WTC11 (cell line): Measurements from ENCODE around the gene CGB3. TPM values are rescaled to one million over a fixed set of nuclear protein-coding genes. Genes with fewer than 3 reads are reported as not detected.

Source experiments
- ATAC-seq: fragments of 200-7000 bp; cut with Tn5 transposase; 2 replicates; pipeline ENCODE4 v1.10.0; 2021; ENCODE audit warnings: mild to moderate bottlenecking, moderate library complexity
- CTCF ChIA-PET: fragments of 300-600 bp; sonication (Branson Sonifier 250); formaldehyde crosslinking; loops from one replicate; lab custom pipeline; 2021; ENCODE audit warnings: antibody characterized with exemption; lab: Charles Lee
- POLR2A ChIA-PET: fragments of 350-600 bp; sonication (Branson Sonifier 250); formaldehyde crosslinking; loops from one replicate; lab custom pipeline; 2021; ENCODE audit warnings: antibody characterized with exemption; lab: Charles Lee
- DNase-seq: peaks from one replicate; pipeline ENCODE4 v3.0.0; 2021; ENCODE audit warnings: low spot score
- H3K27ac Mint-ChIP-seq: 2 replicates; pipeline ENCODE4 v1.8.0; 2021; ENCODE audit warnings: mixed read lengths
- H3K27me3 Mint-ChIP-seq: 2 replicates; pipeline ENCODE4 v1.8.0; 2021; ENCODE audit warnings: low read depth, mild to moderate bottlenecking, moderate library complexity, mixed read lengths
- H3K36me3 Mint-ChIP-seq: 2 replicates; pipeline ENCODE4 v1.8.0; 2021; ENCODE audit warnings: mixed read lengths
- H3K4me1 Mint-ChIP-seq: 2 replicates; pipeline ENCODE4 v1.8.0; 2022; ENCODE audit warnings: mixed read lengths
- H3K4me3 Mint-ChIP-seq: 2 replicates; pipeline ENCODE4 v1.8.0; 2021; ENCODE audit warnings: mild to moderate bottlenecking, moderate library complexity, mixed read lengths
- H3K9me3 Mint-ChIP-seq: 2 replicates; pipeline ENCODE4 v1.8.0; 2021; ENCODE audit warnings: mixed read lengths
- CREB1 ChIP-seq: sonication (generic); formaldehyde crosslinking; IDR thresholded peaks from 2 replicates; pipeline ENCODE4 v1.8.0; 2023; ENCODE audit warnings: mild to moderate bottlenecking, missing genetic modification reagents
- E2F4 ChIP-seq: sonication (generic); formaldehyde crosslinking; IDR thresholded peaks from 2 replicates; pipeline ENCODE4 v1.8.1; 2022; ENCODE audit warnings: low read depth, mild to moderate bottlenecking, moderate library complexity, missing genetic modification reagents, borderline replicate concordance
- FOXP4 ChIP-seq: sonication (generic); formaldehyde crosslinking; IDR thresholded peaks from 2 replicates; pipeline ENCODE4 v1.8.0; 2022; ENCODE audit warnings: mild to moderate bottlenecking, missing genetic modification reagents
- GABPB1 ChIP-seq: sonication (generic); formaldehyde crosslinking; IDR thresholded peaks from 2 replicates; pipeline ENCODE4 v1.8.1; 2023; ENCODE audit warnings: mild to moderate bottlenecking, missing genetic modification reagents
- HMGA2 ChIP-seq: fragments of 250-450 bp; sonication (Bioruptor Pico); IDR thresholded peaks from 2 replicates; pipeline ENCODE4 v1.4.0; 2021; ENCODE audit warnings: mild to moderate bottlenecking, moderate library complexity
- HMGXB4 ChIP-seq: sonication (generic); formaldehyde crosslinking; IDR thresholded peaks from 2 replicates; pipeline ENCODE4 v1.8.1; 2023; ENCODE audit warnings: mild to moderate bottlenecking, moderate library complexity, missing genetic modification reagents
- IRF2 ChIP-seq: sonication (generic); formaldehyde crosslinking; IDR thresholded peaks from 2 replicates; pipeline ENCODE4 v1.8.0; 2022; ENCODE audit warnings: low read depth, missing genetic modification reagents, borderline replicate concordance
- MLX ChIP-seq: sonication (generic); formaldehyde crosslinking; IDR thresholded peaks from 2 replicates; pipeline ENCODE4 v1.8.1; 2023; ENCODE audit warnings: mild to moderate bottlenecking, missing genetic modification reagents, moderate library complexity
- SMAD4 ChIP-seq: sonication (generic); formaldehyde crosslinking; IDR thresholded peaks from 2 replicates; pipeline ENCODE4 v1.8.0; 2022; ENCODE audit warnings: mild to moderate bottlenecking, missing genetic modification reagents
- USF1 ChIP-seq: sonication (generic); formaldehyde crosslinking; IDR thresholded peaks from 2 replicates; pipeline ENCODE4 v1.8.0; 2022; ENCODE audit warnings: mild to moderate bottlenecking, missing genetic modification reagents
- USF2 ChIP-seq: sonication (generic); formaldehyde crosslinking; IDR thresholded peaks from 2 replicates; pipeline ENCODE4 v1.8.1; 2023; ENCODE audit warnings: mild to moderate bottlenecking, missing genetic modification reagents, moderate library complexity
- ZNF512 ChIP-seq: sonication (generic); formaldehyde crosslinking; IDR thresholded peaks from 2 replicates; pipeline ENCODE4 v1.8.1; 2022; ENCODE audit warnings: missing genetic modification reagents, borderline replicate concordance
- ZNF671 ChIP-seq: fragments of 250-450 bp; sonication (Bioruptor Pico); IDR thresholded peaks from 2 replicates; pipeline ENCODE4 v1.8.0; 2021; ENCODE audit warnings: mild to moderate bottlenecking
- total RNA-seq: library from RNA; stranded (reverse); gene quantifications from 3 replicates; pipeline ENCODE4 v1.2.3, GENCODE V29; 2021
- TF ChIP-seq, protein P1 (sequence below): sonication (generic); formaldehyde crosslinking; conservative IDR thresholded peaks from 2 replicates; pipeline ENCODE4 v1.8.1; 2023; ENCODE audit warnings: mild to moderate bottlenecking, low read depth, missing genetic modification reagents, moderate library complexity
- TF ChIP-seq, protein P2 (sequence below): sonication (generic); formaldehyde crosslinking; IDR thresholded peaks from 2 replicates; pipeline ENCODE4 v1.8.0; 2022; ENCODE audit warnings: mild to moderate bottlenecking, missing genetic modification reagents
- TF ChIP-seq, protein P3 (sequence below): fragments of 250-450 bp; sonication (Bioruptor Pico); IDR thresholded peaks from 2 replicates; pipeline ENCODE4 v1.8.0; 2021; ENCODE audit warnings: mild to moderate bottlenecking
- TF ChIP-seq, protein P4 (sequence below): sonication (generic); formaldehyde crosslinking; IDR thresholded peaks from 2 replicates; pipeline ENCODE4 v1.8.1; 2023; ENCODE audit warnings: mild to moderate bottlenecking, missing genetic modification reagents
- TF ChIP-seq, protein P5 (sequence below): fragments of 200-600 bp; IDR thresholded peaks from 2 replicates; pipeline ENCODE4 v1.8.0; 2022; ENCODE audit warnings: antibody characterized with exemption

CGB3 gene
- total RNA-seq, 1 experiment from 2014 or later: not detected

DNA sequence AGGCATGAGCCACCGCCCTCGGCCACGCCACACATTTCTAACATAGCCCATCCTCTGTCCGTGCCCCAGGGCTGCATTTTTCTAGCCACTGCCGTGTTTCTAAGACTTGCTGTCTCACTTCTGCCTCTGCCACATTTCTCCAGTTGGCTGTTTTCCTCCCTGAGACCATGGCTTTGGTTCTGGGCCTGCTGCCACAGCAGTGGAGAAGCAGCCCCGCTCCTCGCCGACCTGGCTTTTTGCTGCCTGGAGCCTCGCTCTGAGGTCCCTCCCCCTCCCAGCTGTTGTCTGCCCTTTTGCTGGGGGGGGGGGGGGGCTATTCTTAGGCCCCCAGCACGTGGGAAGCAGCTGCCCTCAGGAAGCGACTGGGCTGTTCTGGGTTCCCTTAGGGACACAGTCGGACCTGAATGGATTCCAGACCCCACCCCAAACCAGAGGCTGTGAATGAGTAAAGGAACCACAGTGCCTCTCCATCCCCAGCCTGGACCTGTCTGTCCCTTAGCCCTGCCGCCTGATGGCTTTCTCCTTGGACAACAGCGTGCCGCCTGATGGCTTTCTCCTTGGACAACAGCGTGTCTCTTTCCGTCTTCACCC, 34.3 kb downstream of the CGB3 start:
- Mint-ChIP-seq H3K9me3 (no peaks in the 10 kb centered on the region), H3K27me3 (no peaks in the 10 kb centered on the region), H3K27ac (peak overlapping the region; percentile 12; the same call in 1 of the 2 replicates), H3K36me3 (peaks cover 30% of the 10 kb centered on the region), H3K4me3 (no peak overlapping the region), H3K4me1 (peaks cover 27% of the 10 kb centered on the region)
- DNase-seq (no peak), ATAC-seq (no peak)
- ChIA-PET CTCF (interaction anchor here (1.6 to 4.2 kb wide), 2 partner anchors 10 to 19 kb away, joined by 9 to 18 read pairs; no protein-coding TSS in a partner anchor), POLR2A (no interaction called here)
- TF ChIP-seq CREB1 (CRISPR knock-in tag) (no peak), HMGA2 (no peak), SMAD4 (no peak), GABPB1 (CRISPR knock-in tag) (no peak), USF2 (CRISPR knock-in tag) (no peak), E2F4 (CRISPR knock-in tag) (no peak), ZNF671 (CRISPR knock-in tag) (no peak), ZNF512 (CRISPR knock-in tag) (no peak), HMGXB4 (CRISPR knock-in tag) (no peak), FOXP4 (no peak), MLX (no peak), IRF2 (CRISPR knock-in tag) (no peak), USF1 (no peak)
- TF ChIP-seq, protein P1, sequence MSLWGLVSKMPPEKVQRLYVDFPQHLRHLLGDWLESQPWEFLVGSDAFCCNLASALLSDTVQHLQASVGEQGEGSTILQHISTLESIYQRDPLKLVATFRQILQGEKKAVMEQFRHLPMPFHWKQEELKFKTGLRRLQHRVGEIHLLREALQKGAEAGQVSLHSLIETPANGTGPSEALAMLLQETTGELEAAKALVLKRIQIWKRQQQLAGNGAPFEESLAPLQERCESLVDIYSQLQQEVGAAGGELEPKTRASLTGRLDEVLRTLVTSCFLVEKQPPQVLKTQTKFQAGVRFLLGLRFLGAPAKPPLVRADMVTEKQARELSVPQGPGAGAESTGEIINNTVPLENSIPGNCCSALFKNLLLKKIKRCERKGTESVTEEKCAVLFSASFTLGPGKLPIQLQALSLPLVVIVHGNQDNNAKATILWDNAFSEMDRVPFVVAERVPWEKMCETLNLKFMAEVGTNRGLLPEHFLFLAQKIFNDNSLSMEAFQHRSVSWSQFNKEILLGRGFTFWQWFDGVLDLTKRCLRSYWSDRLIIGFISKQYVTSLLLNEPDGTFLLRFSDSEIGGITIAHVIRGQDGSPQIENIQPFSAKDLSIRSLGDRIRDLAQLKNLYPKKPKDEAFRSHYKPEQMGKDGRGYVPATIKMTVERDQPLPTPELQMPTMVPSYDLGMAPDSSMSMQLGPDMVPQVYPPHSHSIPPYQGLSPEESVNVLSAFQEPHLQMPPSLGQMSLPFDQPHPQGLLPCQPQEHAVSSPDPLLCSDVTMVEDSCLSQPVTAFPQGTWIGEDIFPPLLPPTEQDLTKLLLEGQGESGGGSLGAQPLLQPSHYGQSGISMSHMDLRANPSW (CRISPR knock-in tag): no peak
- TF ChIP-seq, protein P2, sequence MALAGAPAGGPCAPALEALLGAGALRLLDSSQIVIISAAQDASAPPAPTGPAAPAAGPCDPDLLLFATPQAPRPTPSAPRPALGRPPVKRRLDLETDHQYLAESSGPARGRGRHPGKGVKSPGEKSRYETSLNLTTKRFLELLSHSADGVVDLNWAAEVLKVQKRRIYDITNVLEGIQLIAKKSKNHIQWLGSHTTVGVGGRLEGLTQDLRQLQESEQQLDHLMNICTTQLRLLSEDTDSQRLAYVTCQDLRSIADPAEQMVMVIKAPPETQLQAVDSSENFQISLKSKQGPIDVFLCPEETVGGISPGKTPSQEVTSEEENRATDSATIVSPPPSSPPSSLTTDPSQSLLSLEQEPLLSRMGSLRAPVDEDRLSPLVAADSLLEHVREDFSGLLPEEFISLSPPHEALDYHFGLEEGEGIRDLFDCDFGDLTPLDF (CRISPR knock-in tag): no peak
- TF ChIP-seq, protein P3, sequence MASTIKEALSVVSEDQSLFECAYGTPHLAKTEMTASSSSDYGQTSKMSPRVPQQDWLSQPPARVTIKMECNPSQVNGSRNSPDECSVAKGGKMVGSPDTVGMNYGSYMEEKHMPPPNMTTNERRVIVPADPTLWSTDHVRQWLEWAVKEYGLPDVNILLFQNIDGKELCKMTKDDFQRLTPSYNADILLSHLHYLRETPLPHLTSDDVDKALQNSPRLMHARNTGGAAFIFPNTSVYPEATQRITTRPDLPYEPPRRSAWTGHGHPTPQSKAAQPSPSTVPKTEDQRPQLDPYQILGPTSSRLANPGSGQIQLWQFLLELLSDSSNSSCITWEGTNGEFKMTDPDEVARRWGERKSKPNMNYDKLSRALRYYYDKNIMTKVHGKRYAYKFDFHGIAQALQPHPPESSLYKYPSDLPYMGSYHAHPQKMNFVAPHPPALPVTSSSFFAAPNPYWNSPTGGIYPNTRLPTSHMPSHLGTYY (CRISPR knock-in tag): no peak
- TF ChIP-seq, protein P4, sequence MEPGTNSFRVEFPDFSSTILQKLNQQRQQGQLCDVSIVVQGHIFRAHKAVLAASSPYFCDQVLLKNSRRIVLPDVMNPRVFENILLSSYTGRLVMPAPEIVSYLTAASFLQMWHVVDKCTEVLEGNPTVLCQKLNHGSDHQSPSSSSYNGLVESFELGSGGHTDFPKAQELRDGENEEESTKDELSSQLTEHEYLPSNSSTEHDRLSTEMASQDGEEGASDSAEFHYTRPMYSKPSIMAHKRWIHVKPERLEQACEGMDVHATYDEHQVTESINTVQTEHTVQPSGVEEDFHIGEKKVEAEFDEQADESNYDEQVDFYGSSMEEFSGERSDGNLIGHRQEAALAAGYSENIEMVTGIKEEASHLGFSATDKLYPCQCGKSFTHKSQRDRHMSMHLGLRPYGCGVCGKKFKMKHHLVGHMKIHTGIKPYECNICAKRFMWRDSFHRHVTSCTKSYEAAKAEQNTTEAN (CRISPR knock-in tag): no peak
- TF ChIP-seq, protein P5, sequence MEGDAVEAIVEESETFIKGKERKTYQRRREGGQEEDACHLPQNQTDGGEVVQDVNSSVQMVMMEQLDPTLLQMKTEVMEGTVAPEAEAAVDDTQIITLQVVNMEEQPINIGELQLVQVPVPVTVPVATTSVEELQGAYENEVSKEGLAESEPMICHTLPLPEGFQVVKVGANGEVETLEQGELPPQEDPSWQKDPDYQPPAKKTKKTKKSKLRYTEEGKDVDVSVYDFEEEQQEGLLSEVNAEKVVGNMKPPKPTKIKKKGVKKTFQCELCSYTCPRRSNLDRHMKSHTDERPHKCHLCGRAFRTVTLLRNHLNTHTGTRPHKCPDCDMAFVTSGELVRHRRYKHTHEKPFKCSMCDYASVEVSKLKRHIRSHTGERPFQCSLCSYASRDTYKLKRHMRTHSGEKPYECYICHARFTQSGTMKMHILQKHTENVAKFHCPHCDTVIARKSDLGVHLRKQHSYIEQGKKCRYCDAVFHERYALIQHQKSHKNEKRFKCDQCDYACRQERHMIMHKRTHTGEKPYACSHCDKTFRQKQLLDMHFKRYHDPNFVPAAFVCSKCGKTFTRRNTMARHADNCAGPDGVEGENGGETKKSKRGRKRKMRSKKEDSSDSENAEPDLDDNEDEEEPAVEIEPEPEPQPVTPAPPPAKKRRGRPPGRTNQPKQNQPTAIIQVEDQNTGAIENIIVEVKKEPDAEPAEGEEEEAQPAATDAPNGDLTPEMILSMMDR: no peak
